IMR-90 (cell line): ENCODE results near the gene TCP1. TPM values are rescaled to one million over a fixed set of nuclear protein-coding genes. Genes with fewer than 3 reads are reported as not detected.

ENCODE experiments used
- ATAC-seq: fragments of 200-7000 bp; cut with Tn5 transposase; 2 replicates; pipeline ENCODE4 v1.9.1; 2020; ENCODE audit warnings: low read depth, mild to moderate bottlenecking, moderate library complexity
- BruUV-seq: library from RNA; stranded (reverse); fragments of 400-500 nt; replicated peaks from 2 replicates; lab custom pipeline; 2021; lab: Mats Ljungman, UMichigan
- CTCF ChIA-PET: fragments of 300-600 bp; formaldehyde crosslinking; extraction: SDS; loops from one replicate; lab custom pipeline; 2021; ENCODE audit warnings: antibody characterized with exemption; lab: Yijun Ruan, JAX
- POLR2A ChIA-PET: fragments of 300-600 bp; sonication (Branson Sonifier 250); formaldehyde crosslinking; loops from one replicate; lab custom pipeline; 2022; ENCODE audit warnings: antibody characterized with exemption; ENCODE audit not compliant: unreplicated experiment; lab: Charles Lee
- DNase-seq: peaks from one replicate; pipeline ENCODE4 v3.0.0; 2013
- H2AFZ ChIP-seq: replicated peaks from 2 replicates; pipeline ENCODE3; 2013; ENCODE audit warnings: low read length, mild to moderate bottlenecking; ENCODE audit not compliant: poor library complexity
- H2AK5ac ChIP-seq: 2 replicates; pipeline ENCODE4 v1.6.1; 2013; ENCODE audit warnings: low read depth, low read length, inconsistent platforms
- H2AK9ac ChIP-seq: replicated peaks from 2 replicates; pipeline ENCODE3; 2013; ENCODE audit warnings: mild to moderate bottlenecking, low read depth, low read length, moderate library complexity; ENCODE audit not compliant: poor library complexity
- H2BK120ac ChIP-seq: 2 replicates; pipeline ENCODE4 v1.6.1; 2013; ENCODE audit warnings: low read depth, low read length, inconsistent platforms
- H2BK15ac ChIP-seq: 3 replicates; pipeline ENCODE4 v1.6.1; 2013; ENCODE audit warnings: low read depth, low read length, inconsistent platforms
- H2BK20ac ChIP-seq: 2 replicates; pipeline ENCODE4 v1.6.1; 2013; ENCODE audit warnings: low read depth, mild to moderate bottlenecking, inconsistent platforms, low read length, moderate library complexity
- H2BK5ac ChIP-seq: 2 replicates; pipeline ENCODE4 v1.6.1; 2013; ENCODE audit warnings: mild to moderate bottlenecking, low read depth, low read length, inconsistent platforms; ENCODE audit not compliant: poor library complexity, severe bottlenecking
- H3K14ac ChIP-seq: replicated peaks from 2 replicates; pipeline ENCODE4 v1.6.1; 2013; ENCODE audit warnings: low read depth, low read length, inconsistent platforms
- H3K18ac ChIP-seq: 2 replicates; pipeline ENCODE4 v1.6.1; 2013; ENCODE audit warnings: low read depth, low read length, control low read depth
- H3K23ac ChIP-seq: 2 replicates; pipeline ENCODE4 v1.6.1; 2013; ENCODE audit warnings: low read depth, low read length, inconsistent platforms
- H3K27ac ChIP-seq: 2 replicates; pipeline ENCODE4 v1.5.1; 2013; ENCODE audit warnings: mild to moderate bottlenecking, control low read depth, low read length; ENCODE audit not compliant: insufficient read depth
- H3K27me3 ChIP-seq: 2 replicates; pipeline ENCODE4 v1.6.1; 2013; ENCODE audit warnings: low read length; ENCODE audit not compliant: control insufficient read depth, insufficient read depth
- H3K36me3 ChIP-seq: 2 replicates; pipeline ENCODE4 v1.6.1; 2013; ENCODE audit warnings: low read length, mixed read lengths; ENCODE audit not compliant: control insufficient read depth, insufficient read depth
- H3K4ac ChIP-seq: 2 replicates; pipeline ENCODE4 v1.6.1; 2013; ENCODE audit warnings: low read depth, low read length, inconsistent platforms
- H3K4me1 ChIP-seq: 2 replicates; pipeline ENCODE4 v1.6.1; 2013; ENCODE audit warnings: low read length, mixed read lengths; ENCODE audit not compliant: control insufficient read depth, insufficient read depth
- H3K4me2 ChIP-seq: 2 replicates; pipeline ENCODE4 v1.6.1; 2013; ENCODE audit warnings: low read depth, mild to moderate bottlenecking, control low read depth, low read length, moderate library complexity
- H3K4me3 ChIP-seq: 2 replicates; pipeline ENCODE4 v1.5.1; 2013; ENCODE audit warnings: low read depth, mild to moderate bottlenecking, control low read depth, low read length, moderate library complexity; ENCODE audit not compliant: insufficient read depth
- H3K56ac ChIP-seq: 2 replicates; pipeline ENCODE4 v1.6.1; 2013; ENCODE audit warnings: low read length, inconsistent platforms; ENCODE audit not compliant: insufficient read depth; ENCODE audit errors: extremely low read depth
- H3K79me1 ChIP-seq, 2 experiments: 2 replicates each; pipeline ENCODE4 v1.6.1; 2013; ENCODE audit warnings: low read length in 2 of 2, inconsistent platforms in 1 of 2, low read depth in 1 of 2
- H3K9ac ChIP-seq: 2 replicates; pipeline ENCODE4 v1.6.1; 2013; ENCODE audit warnings: low read depth, low read length, control low read depth
- H3K9me1 ChIP-seq: 2 replicates; pipeline ENCODE4 v1.6.1; 2013; ENCODE audit warnings: low read length, inconsistent platforms; ENCODE audit not compliant: insufficient read depth
- H3K9me3 ChIP-seq: 2 replicates; pipeline ENCODE4 v1.6.1; 2013; ENCODE audit warnings: low read length; ENCODE audit not compliant: control insufficient read depth, insufficient read depth
- H4K20me1 ChIP-seq: 2 replicates; pipeline ENCODE4 v1.6.1; 2013; ENCODE audit warnings: low read length, inconsistent platforms; ENCODE audit not compliant: insufficient read depth
- H4K5ac ChIP-seq: 2 replicates; pipeline ENCODE4 v1.6.1; 2013; ENCODE audit warnings: mild to moderate bottlenecking, low read depth, low read length, control low read depth
- H4K8ac ChIP-seq, 2 experiments: 2 replicates each; pipeline ENCODE4 v1.6.1; 2013; ENCODE audit warnings: low read depth in 2 of 2, low read length in 2 of 2, control low read depth in 1 of 2, inconsistent platforms in 1 of 2
- H4K91ac ChIP-seq: 2 replicates; pipeline ENCODE4 v1.6.1; 2013; ENCODE audit warnings: low read depth, low read length, inconsistent platforms; ENCODE audit not compliant: insufficient read depth
- CEBPB ChIP-seq: IDR thresholded peaks from 2 replicates; pipeline ENCODE4 v1.6.1; 2012; ENCODE audit warnings: low read depth, low read length, improper control_type of control experiment
- CHD1 ChIP-seq: IDR thresholded peaks from 2 replicates; pipeline ENCODE4 v1.6.1; 2012; ENCODE audit warnings: low read depth, low read length, improper control_type of control experiment
- CTCF ChIP-seq: conservative IDR thresholded peaks from 2 replicates; pipeline ENCODE4 v1.5.1; 2012; ENCODE audit warnings: mild to moderate bottlenecking, low read depth, low read length, improper control_type of control experiment
- MAFK ChIP-seq: IDR thresholded peaks from 2 replicates; pipeline ENCODE4 v1.6.1; 2012; ENCODE audit warnings: low read depth, low read length, improper control_type of control experiment
- MAZ ChIP-seq: IDR thresholded peaks from 2 replicates; pipeline ENCODE4 v1.6.1; 2012; ENCODE audit warnings: low read depth, mild to moderate bottlenecking, low read length, improper control_type of control experiment, moderate library complexity, borderline replicate concordance
- MXI1 ChIP-seq: IDR thresholded peaks from 2 replicates; pipeline ENCODE4 v1.6.1; 2012; ENCODE audit warnings: low read depth, mild to moderate bottlenecking, low read length, moderate library complexity, borderline replicate concordance
- NFE2L2 ChIP-seq: fragments of 150-350 bp; IDR thresholded peaks from 2 replicates; pipeline ENCODE4 v1.6.1; 2016; ENCODE audit warnings: low read depth, mild to moderate bottlenecking, low read length
- RAD21 ChIP-seq: IDR thresholded peaks from 2 replicates; pipeline ENCODE4 v1.6.1; 2012; ENCODE audit warnings: low read length, improper control_type of control experiment
- RCOR1 ChIP-seq: IDR thresholded peaks from 2 replicates; pipeline ENCODE4 v1.6.1; 2012; ENCODE audit warnings: mild to moderate bottlenecking, low read length, improper control_type of control experiment; ENCODE audit not compliant: insufficient replicate concordance
- RFX5 ChIP-seq: IDR thresholded peaks from 2 replicates; pipeline ENCODE4 v1.8.0; 2012; ENCODE audit warnings: low read depth, mild to moderate bottlenecking, low read length, moderate library complexity
- SMC3 ChIP-seq: fragments of 150-350 bp; IDR thresholded peaks from 2 replicates; pipeline ENCODE4 v1.6.1; 2016; ENCODE audit warnings: low read depth, mild to moderate bottlenecking, antibody characterized with exemption, low read length, moderate library complexity
- WGBS, 2 experiments: methylation state at CpG; one replicate each; pipeline versions ENCODE4 v1.1.5 to v1.1.7; 2013; ENCODE audit warnings: missing lambda C conversion rate in 2 of 2; ENCODE audit not compliant: insufficient read length in 1 of 2; ENCODE audit errors: extremely low coverage in 2 of 2; 5-methylcytosine and 5-hydroxymethylcytosine counted together
- dilution Hi-C: fragments of 300-500 bp; cut with HindIII; formaldehyde crosslinking; loops from one replicate; pipeline ENCODE4 v1.14.3; 2018; ENCODE audit warnings: low sequenced_read_pairs; ENCODE audit not compliant: unreplicated experiment
- in situ Hi-C: fragments of 300-500 bp; cut with MboI; formaldehyde crosslinking; loops from 3 replicates; pipeline ENCODE4 v1.14.3; 2019; ENCODE audit warnings: low sequenced_read_pairs, inconsistent platforms, mixed read lengths
- intact Hi-C: fragments of 100-400 bp; cut with micrococcal nuclease; formaldehyde crosslinking; loops from 2 replicates; pipeline ENCODE4 v1.10.0; 2022
- polyA plus RNA-seq, 3 experiments: library from polyadenylated mRNA; depleted of rRNA; stranded (reverse); fragments of >200 nt; gene quantifications; 2 replicates each; pipeline ENCODE4 v1.2.3, GENCODE V29; 2012; ENCODE audit warnings: low replicate concordance in 1 of 3
- total RNA-seq: library from RNA; depleted of rRNA; stranded (reverse); fragments of >200 nt; gene quantifications from 2 replicates; pipeline ENCODE4 v1.2.3, GENCODE V29; 2012
- TF ChIP-seq, protein P1 (sequence below): fragments of 150-350 bp; IDR thresholded peaks from 2 replicates; pipeline ENCODE4 v1.6.1; 2016; ENCODE audit warnings: low read depth, mild to moderate bottlenecking, low read length, moderate library complexity, borderline replicate concordance

The TCP1 gene
- total and polyA plus RNA-seq, 2 of the 4 experiments (the other 2 are of a cell fraction), result 119 to 576 TPM

DNA sequence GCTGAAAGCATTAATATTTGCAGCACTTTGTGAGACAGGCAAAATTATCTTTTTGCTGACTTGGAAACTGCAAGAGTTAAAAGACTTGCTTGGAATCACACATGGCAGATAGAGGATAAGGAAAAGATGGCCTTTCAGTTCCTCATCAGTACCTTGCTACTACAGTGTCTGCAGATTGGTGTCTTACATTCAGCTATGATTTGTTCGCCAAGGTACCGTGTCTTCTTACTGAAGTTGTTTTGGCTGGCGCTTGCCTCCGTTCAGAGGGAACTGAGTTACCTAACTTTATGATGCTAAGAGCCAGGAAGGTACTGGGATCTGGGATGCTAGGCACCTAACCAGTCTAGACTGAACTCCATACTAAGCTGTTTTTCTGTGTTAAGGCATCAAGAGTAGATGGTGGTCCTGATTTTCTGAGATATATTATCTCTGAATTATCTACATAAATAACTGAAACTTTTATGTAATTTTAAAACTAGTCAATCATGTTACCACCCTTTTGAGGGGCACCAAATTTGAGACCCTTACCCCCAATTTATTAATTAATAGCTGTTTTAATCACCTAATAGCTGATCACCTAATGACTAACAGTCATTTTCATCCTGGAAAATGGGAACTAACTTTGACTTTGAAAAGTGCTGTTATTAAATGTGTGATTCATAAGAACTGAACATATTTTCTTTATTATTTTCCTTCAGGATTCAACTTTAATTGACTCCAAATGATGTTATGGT, 59.6 kb downstream of the TCP1 start (continued):
- TF ChIP-seq CTCF, result no peak

- H4K5ac ChIP-seq, result no peak overlapping the region
- BruUV-seq, result no TSS peak
- H2BK120ac ChIP-seq, result no peak overlapping the region
- ATAC-seq, result no peak
- in situ Hi-C loops (no loop called here), dilution Hi-C loops (no loop called here), intact Hi-C loops (loop anchor here (1.0 kb wide), 1 partner anchor 36 kb away; no protein-coding TSS in a partner anchor)
- ChIA-PET POLR2A (no interaction called here), CTCF (no interaction called here)
- H3K9me3 ChIP-seq, result no peaks in the 10 kb centered on the region
- no peak for DNase-seq
- no peaks in the 10 kb centered on the region; the same call in none of the 2 replicates for H3K36me3 ChIP-seq
- no peak overlapping the region for H2BK15ac ChIP-seq
- peaks cover 59% of the 10 kb centered on the region for H4K20me1 ChIP-seq
- peaks cover 3% of the 10 kb centered on the region; the same call in 1 of the 2 replicates for H3K4me1 ChIP-seq
- peak overlapping the region; percentile 99 for H3K9ac ChIP-seq
- H3K79me1 ChIP-seq, result peaks cover 9 to 36% of the 10 kb centered on the region in 2 experiments
- no peak overlapping the region for H2AFZ ChIP-seq
- no peak overlapping the region for H3K4ac ChIP-seq
- no peak overlapping the region for H2AK5ac ChIP-seq
- H4K8ac ChIP-seq, result no peak overlapping the region
- no peaks in the 10 kb centered on the region for H3K27me3 ChIP-seq
- peak overlapping the region; percentile 98 for H3K4me3 ChIP-seq
- H2BK5ac ChIP-seq, result peak overlapping the region; percentile 91
- peak overlapping the region; percentile 92 for H3K4me2 ChIP-seq
- no CpG with 5 or more reads among the region's 9 CpGs for WGBS, 2 experiments
- H3K9me1 ChIP-seq, result peaks cover 3% of the 10 kb centered on the region
- H2AK9ac ChIP-seq, result no peak overlapping the region
- peak overlapping the region; percentile 37; the same call in 1 of the 2 replicates for H3K27ac ChIP-seq
- no peak overlapping the region for H3K18ac ChIP-seq
- no peak overlapping the region for H2BK20ac ChIP-seq
- H4K91ac ChIP-seq, result no peak overlapping the region
- peak overlapping the region; percentile 72; the same call in 1 of the 2 replicates for H3K23ac ChIP-seq
- peak overlapping the region; percentile 48 for H3K14ac ChIP-seq
- 0 out of 2 replicates have a peak overlapping the region, but pooled peaks have one; percentile 42 for H3K56ac ChIP-seq
- TF ChIP-seq CHD1, result no peak
- TF ChIP-seq MAFK, result no peak
- no peak for TF ChIP-seq MXI1
- no peak for TF ChIP-seq CEBPB
- TF ChIP-seq RCOR1, result no peak
- TF ChIP-seq SMC3, result no peak
- no peak for TF ChIP-seq RAD21
- no peak for TF ChIP-seq MAZ
- no peak for TF ChIP-seq NFE2L2
- TF ChIP-seq RFX5, result no peak
- TF ChIP-seq, protein P1, sequence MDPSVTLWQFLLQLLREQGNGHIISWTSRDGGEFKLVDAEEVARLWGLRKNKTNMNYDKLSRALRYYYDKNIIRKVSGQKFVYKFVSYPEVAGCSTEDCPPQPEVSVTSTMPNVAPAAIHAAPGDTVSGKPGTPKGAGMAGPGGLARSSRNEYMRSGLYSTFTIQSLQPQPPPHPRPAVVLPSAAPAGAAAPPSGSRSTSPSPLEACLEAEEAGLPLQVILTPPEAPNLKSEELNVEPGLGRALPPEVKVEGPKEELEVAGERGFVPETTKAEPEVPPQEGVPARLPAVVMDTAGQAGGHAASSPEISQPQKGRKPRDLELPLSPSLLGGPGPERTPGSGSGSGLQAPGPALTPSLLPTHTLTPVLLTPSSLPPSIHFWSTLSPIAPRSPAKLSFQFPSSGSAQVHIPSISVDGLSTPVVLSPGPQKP, result no peak
These were observed 60.9 kb downstream of the TCP1 start for GRCh38 chr6:159728531-159728964.
